ENCODE measurements around the gene BRF1.

BRF1 gene

GRCh38 chr14:105211758-105212089 lies 89.1 kb downstream of the BRF1 start:
- no peak overlapping the region for H3K27ac ChIP-seq
- no peak for TF ChIP-seq ZFX (IDR thresholded peaks at IDR 0.05)
- no peak for TF ChIP-seq CTCF (conservative IDR thresholded peaks at IDR 0.05)

GRCh38 chr14:105211086-105211757 lies 89.6 kb downstream of the BRF1 start:
- no peak overlapping the region for H3K27ac ChIP-seq
- TF ChIP-seq ZFX (IDR thresholded peaks at IDR 0.05) = no peak
- TF ChIP-seq CTCF (conservative IDR thresholded peaks at IDR 0.05) = no peak

GRCh38 chr14:105210266-105211025 lies 90.4 kb downstream of the BRF1 start:
- TF ChIP-seq CTCF (conservative IDR thresholded peaks at IDR 0.05) = no peak
- no peak for TF ChIP-seq ZFX (IDR thresholded peaks at IDR 0.05)
- no peak overlapping the region for H3K27ac ChIP-seq

GRCh38 chr14:105209646-105210045 lies 91.2 kb downstream of the BRF1 start:
- H3K27ac ChIP-seq = no peak overlapping the region
- TF ChIP-seq CTCF (conservative IDR thresholded peaks at IDR 0.05) (no peak), ZFX (IDR thresholded peaks at IDR 0.05) (no peak)

GRCh38 chr14:105209091-105209490 lies 91.7 kb downstream of the BRF1 start:
- TF ChIP-seq CTCF (conservative IDR thresholded peaks at IDR 0.05) (no peak), ZFX (IDR thresholded peaks at IDR 0.05) (no peak)
- no peak overlapping the region for H3K27ac ChIP-seq

GRCh38 chr14:105208738-105209075 lies 92.1 kb downstream of the BRF1 start:
- TF ChIP-seq CTCF (conservative IDR thresholded peaks at IDR 0.05) (no peak), ZFX (IDR thresholded peaks at IDR 0.05) (no peak)
- no peak overlapping the region for H3K27ac ChIP-seq

GRCh38 chr14:105207996-105208737 lies 92.6 kb downstream of the BRF1 start:
- TF ChIP-seq ZFX (IDR thresholded peaks at IDR 0.05) = no peak
- no peak for TF ChIP-seq CTCF (conservative IDR thresholded peaks at IDR 0.05)

More at GRCh38 chr14:105207996-105208737, 92.6 kb downstream of the BRF1 start:
- no peak overlapping the region for H3K27ac ChIP-seq
